GM18517 (cell line): ENCODE results near the gene ANK3.

Experiments
- ATAC-seq: cut with Tn5 transposase; IDR thresholded peaks from one replicate; pipeline ENCODE4 v1.9.1; 2021; ENCODE audit warnings: mild to moderate bottlenecking, moderate library complexity; ENCODE audit not compliant: unreplicated experiment

Gene ANK3

DNA sequence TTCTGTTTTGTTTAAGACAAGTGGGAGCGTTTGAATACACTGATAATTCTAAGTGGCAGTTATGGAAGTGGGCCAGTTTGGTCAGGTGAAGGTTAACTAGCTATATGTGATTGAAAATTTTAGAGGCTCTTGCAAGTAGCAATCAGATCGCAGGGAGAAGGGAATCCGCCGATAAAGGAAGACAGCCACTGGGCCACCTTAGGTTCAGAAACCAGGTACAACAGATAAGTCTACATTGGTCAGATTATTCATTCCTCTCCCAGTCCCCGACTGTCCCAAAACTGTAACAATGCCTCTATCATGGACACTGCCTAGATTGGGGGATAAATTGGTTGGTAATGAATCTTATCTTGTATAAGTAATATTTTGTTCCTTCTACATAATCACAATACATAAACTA is 8.9 kb downstream of the ANK3 start:
- no peak for ATAC-seq

DNA sequence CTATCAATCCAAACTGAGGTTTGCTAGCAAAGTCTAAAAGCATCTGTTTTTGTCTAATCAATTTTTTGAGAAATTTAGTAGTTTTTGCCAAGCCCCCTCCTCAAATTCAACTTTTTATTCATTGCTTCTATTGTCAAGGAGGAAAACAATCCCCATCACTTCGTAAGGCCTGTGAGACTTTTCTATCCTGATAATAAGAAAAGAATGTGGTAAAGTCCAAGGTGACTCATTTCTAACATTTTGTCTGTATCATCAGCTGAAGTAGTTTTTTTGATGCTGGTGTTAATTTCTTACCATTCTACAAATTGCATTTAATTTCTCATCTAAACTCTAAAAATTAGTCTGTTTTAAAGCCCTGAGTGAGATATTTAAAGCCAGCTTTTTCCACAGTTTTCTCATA is 11.7 kb downstream of the ANK3 start:
- ATAC-seq, result no peak

DNA sequence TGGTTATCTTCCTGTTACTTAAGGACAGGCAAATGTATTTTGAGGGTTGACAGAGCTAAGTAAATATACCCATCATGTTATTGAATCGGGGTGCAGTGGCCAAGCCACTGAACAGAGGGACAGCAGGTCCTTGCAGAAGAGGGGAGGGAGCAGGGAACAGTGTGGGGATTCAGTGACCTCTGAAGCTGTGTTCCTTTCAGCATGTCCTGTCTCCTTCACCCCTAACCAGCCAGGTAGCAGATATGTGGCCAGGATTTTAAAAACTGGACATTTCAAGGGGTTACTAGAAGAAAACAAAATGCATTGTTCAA is 12.7 kb downstream of the ANK3 start:
- no peak for ATAC-seq

DNA sequence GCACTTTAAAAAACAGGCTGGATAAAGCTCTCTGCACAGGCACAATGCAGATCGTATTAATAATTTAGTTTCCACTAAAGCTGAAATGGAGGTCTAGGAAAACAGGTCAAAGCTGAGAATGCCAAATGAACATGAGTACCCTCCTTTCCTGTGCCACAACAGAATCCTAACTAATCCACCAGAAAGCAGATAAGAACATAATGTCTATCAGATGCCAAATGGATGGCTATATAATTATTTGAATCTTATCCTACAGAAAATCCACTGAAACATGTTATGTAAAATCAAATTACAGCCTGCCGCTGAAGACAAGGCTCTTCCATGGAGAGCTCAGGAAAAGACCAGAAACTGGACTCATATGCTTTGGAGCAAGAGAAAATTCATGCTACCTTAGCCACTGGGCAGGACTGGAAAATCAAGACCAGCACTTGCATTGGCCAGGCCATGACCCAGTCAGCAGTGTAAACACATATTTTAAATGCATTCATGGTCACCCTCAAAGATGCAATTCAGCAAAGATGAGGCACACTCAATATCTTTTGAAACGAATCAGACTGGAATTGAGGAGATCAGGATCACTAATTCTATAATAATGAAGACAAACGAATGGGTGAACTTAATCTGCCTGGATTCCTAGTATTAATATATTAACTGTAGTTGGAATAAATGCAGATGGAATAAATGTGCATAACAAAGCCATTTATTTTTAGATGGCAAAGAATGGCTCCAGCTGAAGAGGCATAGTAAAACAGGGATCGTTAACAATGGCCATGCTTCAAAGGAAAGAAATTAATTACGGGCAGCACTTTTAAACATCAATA is 13.2 kb downstream of the ANK3 start:
- ATAC-seq, result no peak

DNA sequence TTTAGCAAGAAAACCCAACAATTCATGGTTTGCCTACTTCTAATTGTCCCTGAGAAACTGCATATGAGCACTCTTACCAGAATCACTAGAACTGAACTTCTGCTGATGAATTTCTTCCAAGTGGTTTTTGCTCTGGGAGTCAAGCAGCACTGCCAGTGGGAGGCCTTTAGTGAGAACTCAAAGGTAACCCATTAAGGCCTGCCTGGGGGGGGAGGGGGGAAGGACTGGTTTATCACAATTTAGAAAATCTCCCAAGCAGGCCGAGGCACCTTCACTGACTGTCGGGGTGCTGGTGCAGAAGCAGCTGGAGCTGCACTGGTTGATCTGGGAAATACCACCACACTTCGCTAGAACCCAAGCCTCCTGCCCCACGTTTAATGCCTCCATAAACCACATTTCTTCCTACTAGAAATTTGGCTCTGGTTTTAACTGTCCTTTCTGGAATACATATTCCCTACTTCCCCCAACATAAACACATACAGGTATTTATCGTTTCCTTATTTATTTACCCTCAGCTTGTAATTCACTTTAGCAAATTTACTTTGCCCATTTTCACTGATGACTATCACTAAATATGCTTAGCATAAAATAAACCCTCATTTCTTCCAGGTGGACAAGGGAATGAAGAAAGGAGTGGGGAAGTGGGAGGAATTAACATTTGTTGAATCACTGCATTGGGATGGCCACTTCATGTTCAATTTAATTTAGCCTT is 14.2 kb downstream of the ANK3 start:
- ATAC-seq, result no peak

DNA sequence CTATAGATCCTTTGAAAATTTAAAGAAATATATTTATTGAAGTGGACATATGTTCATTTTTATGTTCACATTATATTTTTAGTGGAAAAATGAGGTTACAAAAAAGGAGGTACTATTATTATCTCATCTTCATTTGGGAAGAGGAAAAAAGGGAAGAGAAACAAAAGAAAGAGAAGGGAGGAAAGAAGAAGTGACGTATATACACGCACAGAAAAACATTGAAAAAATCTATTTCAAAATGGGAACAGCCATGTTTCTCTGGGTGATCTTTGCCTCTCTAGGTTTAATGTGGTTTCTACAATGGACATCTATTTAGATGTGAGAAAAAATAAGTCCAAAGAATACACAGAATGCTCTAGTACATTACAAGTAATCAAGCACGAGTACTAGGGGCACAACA is 14.8 kb downstream of the ANK3 start:
- ATAC-seq, result no peak

DNA sequence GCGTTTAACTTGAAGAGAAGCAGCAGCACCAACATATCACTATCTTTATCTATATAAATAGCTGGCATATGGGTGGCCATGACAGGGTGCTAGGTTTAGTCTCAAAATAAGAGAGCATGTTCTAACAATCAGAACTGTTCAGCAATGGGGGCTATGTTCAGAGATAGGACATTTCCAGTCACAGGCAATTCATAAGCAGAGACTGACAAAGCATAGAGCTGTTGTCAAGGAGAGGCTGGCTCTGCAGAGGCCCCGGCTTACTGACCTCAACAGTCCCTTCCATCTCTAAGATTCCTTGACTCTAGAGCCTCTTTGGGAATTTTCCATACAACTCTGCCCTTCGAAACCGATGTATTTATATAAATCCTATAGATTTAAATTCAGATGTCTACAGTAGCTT is 17.2 kb downstream of the ANK3 start:
- ATAC-seq, result no peak

DNA sequence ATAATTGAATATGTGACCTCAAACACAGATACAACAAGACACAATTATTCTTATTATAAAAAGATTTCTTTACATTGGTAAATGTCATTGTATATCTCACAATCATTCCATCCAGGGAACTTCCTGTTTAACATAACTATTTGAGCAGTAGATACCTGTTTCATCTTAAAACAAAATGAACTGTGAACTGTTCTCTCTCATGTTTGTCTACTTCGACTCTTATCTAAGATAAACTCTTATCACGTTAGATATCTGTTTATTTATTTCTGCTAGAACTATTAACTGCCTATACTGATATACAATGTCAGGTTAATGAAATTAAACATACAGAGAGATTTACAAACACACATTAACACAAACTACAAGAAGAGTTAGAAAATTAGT is 20.1 kb downstream of the ANK3 start:
- ATAC-seq, result no peak

DNA sequence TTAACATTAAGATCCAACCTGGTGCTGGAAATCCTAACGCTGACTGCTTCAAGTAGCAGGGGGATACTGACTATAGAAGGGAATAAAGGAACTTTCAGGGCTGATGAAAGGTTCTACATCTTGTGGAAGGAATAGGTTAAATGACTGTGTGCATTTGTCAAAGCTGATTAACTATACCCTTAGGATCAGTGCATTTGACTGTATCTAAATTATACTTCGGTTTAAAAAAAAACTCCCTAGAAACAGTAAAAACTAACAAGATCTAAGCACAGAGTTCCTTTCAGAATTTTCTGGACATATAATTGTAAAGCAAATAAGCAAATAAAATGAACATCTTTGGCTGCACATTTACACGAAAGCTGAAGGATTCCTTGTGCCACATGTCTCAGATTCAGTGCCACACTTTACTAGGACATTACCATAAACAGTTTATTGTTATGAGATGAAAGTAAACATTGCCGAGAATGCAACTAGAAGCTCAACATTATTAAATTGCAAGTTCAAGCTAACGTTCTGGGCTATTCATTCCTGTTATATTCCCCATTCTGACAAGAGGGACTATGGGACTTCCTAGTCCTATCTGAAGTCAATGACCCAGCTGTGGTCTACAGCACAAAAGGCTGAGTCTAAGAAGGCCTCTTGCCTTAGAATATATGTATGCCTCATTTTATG is 20.7 kb downstream of the ANK3 start:
- ATAC-seq, result no peak

DNA sequence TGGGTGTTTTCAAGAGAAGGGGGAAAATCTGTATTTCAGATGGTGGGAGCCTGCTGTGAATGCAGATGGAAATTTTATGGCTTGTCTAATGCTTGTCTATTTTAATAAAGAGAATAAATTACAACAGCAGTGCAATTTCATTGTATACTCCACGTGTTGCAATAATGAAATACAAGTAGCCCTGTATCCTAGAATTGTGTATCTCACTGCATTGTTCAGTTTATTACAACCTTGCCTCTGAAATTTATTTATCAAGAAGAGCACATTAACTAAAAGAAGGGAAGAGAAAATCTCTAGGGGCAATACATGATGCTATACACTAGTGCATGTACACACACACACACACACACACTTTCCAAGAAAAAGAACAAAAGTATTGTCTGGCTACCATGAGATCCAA is 21.8 kb downstream of the ANK3 start:
- no peak for ATAC-seq

DNA sequence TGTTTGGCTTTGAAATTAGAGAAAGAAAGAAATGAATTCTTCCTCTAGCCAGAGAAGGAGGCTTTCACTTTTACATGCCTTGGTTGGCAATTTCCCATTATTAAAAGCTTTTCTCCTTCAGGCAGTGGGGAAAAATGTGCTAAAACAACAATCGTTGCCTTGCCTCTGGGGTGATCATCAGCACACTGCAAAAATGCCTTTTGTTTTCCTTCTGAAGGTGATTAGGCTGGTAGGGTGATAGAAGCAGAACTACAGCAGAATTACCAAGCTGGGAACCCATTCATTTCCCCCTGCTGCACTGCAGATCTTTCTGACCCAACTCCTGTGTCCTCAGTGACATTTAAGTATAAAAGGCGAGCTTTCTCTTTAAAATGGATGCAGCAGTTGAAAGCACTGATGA is 22.2 kb downstream of the ANK3 start:
- ATAC-seq, result no peak

DNA sequence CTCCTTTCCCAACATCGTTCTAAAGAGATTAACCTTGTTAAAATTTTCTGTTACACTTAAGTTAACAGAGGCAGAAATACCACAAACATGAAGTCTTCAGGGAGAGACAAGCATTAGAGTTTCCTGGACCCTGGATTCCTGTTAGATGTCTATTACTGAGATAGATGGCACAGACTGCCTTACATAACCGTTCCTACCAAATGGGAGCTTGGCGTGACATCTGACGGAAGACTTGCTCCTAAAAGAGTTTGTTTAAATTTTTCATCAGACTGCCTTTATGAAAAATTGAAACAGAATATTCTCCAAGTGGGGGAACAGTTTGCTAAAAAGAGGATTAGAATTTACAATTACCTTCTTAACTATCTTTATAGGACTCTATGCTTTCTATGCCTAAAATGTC is 22.7 kb downstream of the ANK3 start:
- ATAC-seq, result no peak

DNA sequence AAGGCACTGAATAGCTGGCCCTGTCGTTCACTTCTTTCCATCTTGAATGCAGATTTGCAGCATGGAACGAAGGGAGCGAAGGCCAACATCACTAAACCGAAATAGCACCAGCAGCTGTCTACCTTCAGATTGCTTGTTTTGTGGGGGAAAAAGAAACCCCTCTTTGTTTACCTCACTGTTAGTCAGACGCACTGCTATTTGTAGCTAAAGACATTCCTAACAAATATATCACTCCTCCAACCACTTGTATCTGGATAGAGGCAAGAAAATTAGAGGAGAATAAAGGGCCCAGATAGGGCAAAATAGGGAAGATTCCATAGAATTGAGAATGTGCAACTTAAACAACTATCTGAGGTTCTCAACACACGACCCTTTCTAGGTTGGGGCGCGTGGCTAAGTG is 26.5 kb downstream of the ANK3 start:
- ATAC-seq, result no peak

DNA sequence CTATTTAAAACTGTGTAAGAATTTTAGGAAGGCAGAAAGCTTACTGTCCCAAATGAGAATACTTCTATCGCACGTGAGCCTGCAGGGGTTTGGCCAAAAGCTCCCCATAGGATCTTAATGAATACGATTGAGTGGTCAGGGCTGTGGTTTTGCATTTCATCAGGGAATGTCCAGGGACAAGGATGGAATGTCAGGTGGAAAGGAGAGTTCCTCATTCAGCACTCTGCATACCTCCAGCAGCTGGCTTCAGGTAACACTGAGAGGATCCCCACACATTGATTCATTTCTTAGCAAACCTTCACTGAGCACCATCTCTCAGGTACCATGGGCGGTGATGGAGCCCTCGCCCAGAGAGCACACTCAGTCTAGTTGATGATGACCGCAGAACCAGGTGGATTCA is 27.2 kb downstream of the ANK3 start:
- no peak for ATAC-seq

DNA sequence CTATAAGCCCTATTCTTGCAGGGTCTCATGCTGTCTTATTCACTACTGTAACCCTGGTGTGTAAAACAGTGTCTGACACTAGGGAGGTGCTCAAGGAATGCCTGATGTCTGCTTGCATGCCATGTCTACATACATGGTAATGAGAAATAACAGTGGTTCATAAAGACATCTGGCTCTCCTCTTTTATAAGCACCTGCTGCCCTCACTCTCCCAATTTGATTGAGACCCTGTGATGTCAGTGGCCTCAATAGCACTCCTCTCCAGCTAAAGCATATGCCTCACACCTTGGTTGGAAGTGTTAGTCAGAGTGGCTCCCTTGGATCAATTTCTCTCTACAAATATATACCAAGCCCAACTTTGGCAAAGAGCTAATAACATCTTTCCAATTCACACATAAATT is 30.6 kb downstream of the ANK3 start:
- no peak for ATAC-seq

DNA sequence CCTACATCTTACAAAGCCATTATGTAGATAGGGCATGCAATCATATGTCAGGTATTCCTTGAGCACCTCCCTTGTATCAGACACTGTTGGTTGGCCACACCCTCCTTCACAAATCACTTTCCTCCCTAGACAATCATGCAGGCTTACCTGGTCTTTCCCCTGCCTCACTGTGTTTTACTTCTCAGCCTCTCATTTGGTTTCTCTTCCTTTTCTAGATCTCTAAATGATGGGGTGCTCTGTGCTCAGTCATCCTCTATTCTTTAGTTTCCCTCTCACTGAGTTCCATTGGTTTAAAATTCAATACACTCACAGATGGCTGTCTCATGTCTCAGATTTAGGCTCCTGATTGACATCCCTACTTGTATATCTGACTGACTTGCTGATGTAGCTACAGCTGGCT is 31.4 kb downstream of the ANK3 start:
- peak; percentile 98 for ATAC-seq

DNA sequence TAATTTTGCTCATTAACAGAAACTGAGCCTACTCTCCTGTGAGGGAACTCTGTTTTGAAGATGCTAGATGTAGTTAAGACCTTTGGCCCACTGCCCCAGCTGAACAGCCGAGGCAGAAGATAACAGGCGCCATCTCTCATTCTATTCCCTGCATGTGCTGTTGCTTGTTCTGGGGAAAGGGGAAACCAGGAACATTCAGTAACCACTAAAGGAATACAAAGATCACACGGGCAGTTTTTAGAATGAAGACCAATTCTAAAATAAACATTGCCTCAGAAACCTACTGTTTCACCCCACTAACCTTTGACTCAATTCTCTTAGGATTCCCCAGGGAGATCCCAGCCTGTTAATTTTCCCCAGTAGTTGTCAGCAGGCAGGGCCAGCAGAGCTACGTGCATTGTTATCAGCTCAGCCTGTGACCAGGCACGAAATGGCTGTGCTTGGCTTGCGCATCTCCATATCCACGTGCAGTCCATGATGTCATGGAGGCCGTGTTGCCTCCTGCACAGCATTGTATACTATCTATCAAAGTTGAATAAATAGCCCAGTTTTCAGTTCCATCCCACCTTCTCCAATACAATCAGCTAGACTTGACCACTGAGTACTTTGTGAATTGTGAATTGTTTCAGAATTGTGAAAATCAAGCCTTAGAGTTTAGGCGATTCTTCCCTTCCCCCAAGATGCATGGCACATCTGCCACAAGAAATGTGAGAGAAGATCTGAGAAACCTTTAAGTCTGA is 36.0 kb downstream of the ANK3 start:
- no peak for ATAC-seq

DNA sequence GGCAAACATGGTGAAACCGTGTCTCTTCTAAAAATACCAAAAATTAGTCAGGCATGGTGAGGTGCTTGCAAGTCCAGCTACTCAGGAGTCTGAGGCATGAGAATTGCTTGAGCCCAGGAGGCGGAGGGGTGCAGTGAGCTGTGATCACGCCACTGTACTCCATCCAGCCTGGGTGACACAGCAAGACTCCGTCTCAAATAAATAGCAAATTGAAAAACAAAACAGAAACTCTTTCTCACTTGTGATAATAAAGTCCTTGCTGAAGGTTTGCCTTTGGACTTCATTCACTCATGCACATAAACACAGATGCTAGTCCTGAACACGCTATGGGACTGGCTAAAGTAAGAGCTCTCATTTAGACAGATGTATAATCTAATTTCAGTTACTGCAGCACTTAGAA is 37.6 kb downstream of the ANK3 start:
- ATAC-seq, result peak; percentile 89

DNA sequence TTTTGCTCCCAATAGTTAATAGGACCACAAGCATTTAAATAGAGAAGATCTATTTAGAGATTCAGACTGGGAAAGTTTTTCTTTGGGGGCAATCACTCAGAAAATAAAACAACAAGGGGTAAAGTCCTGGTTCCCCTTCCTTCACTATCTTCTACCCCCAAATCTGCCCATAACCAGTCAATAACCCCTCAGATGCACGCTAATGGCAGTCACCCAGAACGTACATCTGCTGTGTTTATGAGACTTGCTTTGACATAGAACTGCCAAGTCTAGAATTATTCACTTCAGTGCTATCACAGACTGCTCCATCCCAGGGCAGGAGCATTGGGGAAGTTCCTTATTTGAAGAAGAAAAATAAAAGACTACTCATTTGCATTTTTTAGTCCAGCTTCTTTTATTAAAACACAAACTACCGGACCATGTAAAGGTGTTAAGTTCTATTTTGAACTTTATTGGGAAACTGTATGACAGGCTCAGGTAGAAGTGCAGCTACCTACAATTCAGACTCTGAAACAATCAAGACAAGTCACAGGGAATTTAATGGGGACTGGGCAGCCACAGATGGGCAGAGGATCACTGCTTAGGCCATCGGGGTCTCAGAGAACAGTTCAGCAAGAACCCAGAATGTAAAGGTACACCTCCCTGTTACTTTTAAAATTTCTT is 38.4 kb downstream of the ANK3 start:
- ATAC-seq, result peak; percentile 41

DNA sequence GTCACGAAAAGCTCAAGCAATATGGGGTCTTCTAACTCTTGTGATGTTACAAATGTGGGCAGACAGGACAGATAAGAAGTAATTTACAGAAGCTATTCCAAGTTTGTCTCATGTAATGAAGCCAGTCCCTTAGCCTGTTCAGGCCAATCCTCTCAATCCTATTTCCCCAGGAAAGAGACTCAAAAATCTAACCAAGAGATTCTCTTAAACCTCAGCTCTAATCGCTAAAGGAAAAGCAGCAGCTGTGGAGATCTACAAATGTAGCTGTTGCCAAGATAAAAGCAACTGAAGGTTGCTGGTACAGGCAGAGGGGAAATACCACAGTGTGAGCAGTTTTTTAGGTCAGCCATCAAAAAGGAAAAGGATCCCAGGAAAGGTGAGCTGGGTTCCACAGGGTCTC is 39.3 kb downstream of the ANK3 start:
- ATAC-seq, result no peak

DNA sequence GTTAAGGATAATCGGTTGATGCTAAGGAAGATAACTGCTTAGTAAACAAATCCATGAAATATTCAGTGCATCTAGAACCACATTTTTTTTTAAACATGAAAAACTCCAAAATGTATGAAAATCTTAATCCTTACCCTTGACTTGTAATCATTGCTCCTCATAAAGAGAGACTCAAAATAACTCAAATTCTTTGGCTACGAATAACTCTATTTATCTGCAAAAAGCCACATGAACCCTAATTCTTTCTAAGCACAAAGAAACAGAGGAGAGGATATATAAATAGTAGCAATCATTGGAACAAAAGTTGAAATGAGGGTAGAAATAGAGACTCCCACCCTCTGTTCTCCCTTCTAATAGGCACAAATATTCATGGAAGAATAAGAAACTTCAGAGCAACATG is 40.2 kb downstream of the ANK3 start:
- no peak for ATAC-seq
